Measurements from ENCODE around the gene SPTBN4.

The SPTBN4 gene

GRCh38 chr19:40605216-40605971 is 138.6 kb downstream of the SPTBN4 start:
- DNase-seq, result peak; percentile 73

- no peak for DNase-seq
Observed at GRCh38 chr19:40607311-40608239, 140.8 kb downstream of the SPTBN4 start.

- DNase-seq, result no peak
Observed at GRCh38 chr19:40608240-40608621, 141.4 kb downstream of the SPTBN4 start.

- DNase-seq, result no peak
Observed at GRCh38 chr19:40608957-40609356, 142.2 kb downstream of the SPTBN4 start.

GRCh38 chr19:40609561-40610395 is 143.0 kb downstream of the SPTBN4 start:
- DNase-seq, result peak; percentile 74

GRCh38 chr19:40610396-40611064 is 143.7 kb downstream of the SPTBN4 start:
- peak; percentile 57 for DNase-seq

- DNase-seq, result no peak
Observed at GRCh38 chr19:40611096-40611495, 144.3 kb downstream of the SPTBN4 start.

GRCh38 chr19:40611900-40612698 is 145.3 kb downstream of the SPTBN4 start:
- DNase-seq, result no peak

GRCh38 chr19:40612831-40613689 is 146.3 kb downstream of the SPTBN4 start:
- peak; percentile 40 for DNase-seq

- DNase-seq, result peak; percentile 74
Observed at GRCh38 chr19:40613690-40614621, 147.2 kb downstream of the SPTBN4 start.

GRCh38 chr19:40614622-40615411 is 148.0 kb downstream of the SPTBN4 start:
- peak; percentile 72 for DNase-seq

GRCh38 chr19:40616178-40616577 is 149.4 kb downstream of the SPTBN4 start:
- no peak for DNase-seq

GRCh38 chr19:40616941-40617340 is 150.1 kb downstream of the SPTBN4 start:
- no peak for DNase-seq

- DNase-seq, result no peak
Observed at GRCh38 chr19:40617961-40618360, 151.2 kb downstream of the SPTBN4 start.

- no peak for DNase-seq
Observed at GRCh38 chr19:40619333-40620160, 152.7 kb downstream of the SPTBN4 start.

- DNase-seq, result no peak
Observed at GRCh38 chr19:40620161-40620485, 153.3 kb downstream of the SPTBN4 start.

GRCh38 chr19:40621283-40621682 is 154.5 kb downstream of the SPTBN4 start:
- no peak for DNase-seq
